PC-9 (cell line): Measurements from ENCODE around the gene LRRC27. TPM values are rescaled to one million over a fixed set of nuclear protein-coding genes. Genes with fewer than 3 reads are reported as not detected.

Experiments used
- BruUV-seq: library from RNA; stranded (reverse); fragments of 400-500 nt; replicated peaks from 2 replicates; lab custom pipeline; 2021; lab: Mats Ljungman, UMichigan
- CTCF ChIA-PET: fragments of 300-600 bp; sonication (Branson Sonifier 250); formaldehyde crosslinking; loops from one replicate; lab custom pipeline; 2022; ENCODE audit warnings: antibody characterized with exemption; lab: Charles Lee
- POLR2A ChIA-PET: fragments of 300-600 bp; sonication (Branson Sonifier 250); formaldehyde crosslinking; loops from one replicate; lab custom pipeline; 2022; ENCODE audit warnings: antibody characterized with exemption; ENCODE audit not compliant: unreplicated experiment; lab: Charles Lee
- DNase-seq, 2 experiments: peaks; one replicate each; pipeline versions ENCODE4 v3.0.0 to v3.0.0-alpha.2; 2015 to 2022; ENCODE audit warnings: mixed read lengths in 1 of 2
- H2AFZ ChIP-seq: fragments of 200-600 bp; sonication (generic); 2 replicates; pipeline ENCODE4 v1.8.1; 2017; ENCODE audit warnings: antibody characterized with exemption
- H3F3A ChIP-seq: fragments of 200-600 bp; sonication (generic); 2 replicates; pipeline ENCODE4 v1.8.1; 2017; ENCODE audit warnings: antibody characterized with exemption, mild to moderate bottlenecking, low read depth; ENCODE audit not compliant: insufficient read depth
- H3K27ac ChIP-seq: fragments of 200-600 bp; sonication (generic); 2 replicates; pipeline ENCODE4 v1.6.1; 2016; ENCODE audit warnings: mixed run types
- H3K27me3 ChIP-seq: fragments of 200-600 bp; sonication (generic); 2 replicates; pipeline ENCODE4 v1.6.1; 2016; ENCODE audit warnings: low read depth, mixed run types; ENCODE audit not compliant: insufficient read depth
- H3K36me3 ChIP-seq: fragments of 200-600 bp; sonication (generic); 2 replicates; pipeline ENCODE4 v1.6.1; 2016; ENCODE audit warnings: low read depth, mixed run types
- H3K4me1 ChIP-seq: fragments of 200-600 bp; sonication (generic); replicated peaks from 2 replicates; pipeline ENCODE4 v1.6.1; 2016; ENCODE audit warnings: mixed run types; ENCODE audit not compliant: insufficient read depth
- H3K4me2 ChIP-seq: fragments of 200-600 bp; sonication (generic); 2 replicates; pipeline ENCODE4 v1.6.1; 2017; ENCODE audit warnings: mixed run types
- H3K4me3 ChIP-seq: fragments of 200-600 bp; sonication (generic); 2 replicates; pipeline ENCODE4 v1.6.1; 2016; ENCODE audit warnings: mixed run types
- H3K79me2 ChIP-seq: fragments of 200-600 bp; sonication (generic); 2 replicates; pipeline ENCODE4 v1.6.1; 2017; ENCODE audit warnings: low read depth, mixed run types
- H3K9me2 ChIP-seq: fragments of 200-600 bp; sonication (generic); 2 replicates; pipeline ENCODE4 v1.8.1; 2017; ENCODE audit warnings: mild to moderate bottlenecking; ENCODE audit not compliant: insufficient read depth
- H3K9me3 ChIP-seq: fragments of 200-600 bp; sonication (generic); 2 replicates; pipeline ENCODE4 v1.8.1; 2016; ENCODE audit warnings: low read depth; ENCODE audit not compliant: insufficient read depth
- H4K20me1 ChIP-seq: fragments of 200-600 bp; sonication (generic); 2 replicates; pipeline ENCODE4 v1.8.1; 2017; ENCODE audit not compliant: insufficient read depth
- CTCF ChIP-seq: fragments of 200-600 bp; sonication (generic); conservative IDR thresholded peaks from 2 replicates; pipeline ENCODE4 v1.6.1; 2017; ENCODE audit warnings: mixed run types, antibody characterized with exemption, mild to moderate bottlenecking, moderate library complexity
- EZH2 ChIP-seq: fragments of 200-600 bp; sonication (generic); IDR thresholded peaks from 2 replicates; pipeline ENCODE4 v1.8.0; 2017; ENCODE audit warnings: antibody characterized with exemption, low read depth
- intact Hi-C: fragments of 100-400 bp; cut with micrococcal nuclease; formaldehyde crosslinking; loops from one replicate; pipeline ENCODE4 v1.10.0; 2022; ENCODE audit not compliant: unreplicated experiment
- total RNA-seq: library from RNA; stranded (reverse); gene quantifications from 2 replicates; pipeline ENCODE4 v1.2.3, GENCODE V29; 2021

Gene LRRC27
- total RNA-seq, 1 experiment from 2014 or later: 10.0 TPM

- Histone ChIP-seq H3K79me2 (no peaks in the 10 kb centered on the region), H3K27ac (no peak overlapping the region), H3K4me1 (no peaks in the 10 kb centered on the region), H3K9me3 (no peaks in the 10 kb centered on the region), H3K36me3 (no peaks in the 10 kb centered on the region), H3K27me3 (no peaks in the 10 kb centered on the region), H4K20me1 (no peaks in the 10 kb centered on the region), H3K9me2 (no peaks in the 10 kb centered on the region), H2AFZ (no peak overlapping the region), H3F3A (no peaks in the 10 kb centered on the region), H3K4me3 (no peak overlapping the region), H3K4me2 (no peak overlapping the region)
- ChIA-PET POLR2A (no interaction called here), CTCF (no interaction called here)
- DNase-seq: no peak
- intact Hi-C loops: loop anchor here (5.0 kb wide), 1 partner anchor 147 kb away; no protein-coding TSS in a partner anchor
- no TSS peak for BruUV-seq
- TF ChIP-seq CTCF (no peak), EZH2 (no peak)
These were observed 37.7 kb downstream of the LRRC27 start for GRCh38 chr10:132369636-132370185.

- no TSS peak for BruUV-seq
- Histone ChIP-seq H3K4me3 (no peak overlapping the region), H3K9me2 (no peaks in the 10 kb centered on the region), H4K20me1 (no peaks in the 10 kb centered on the region), H2AFZ (no peak overlapping the region), H3K36me3 (no peaks in the 10 kb centered on the region), H3K4me2 (no peak overlapping the region), H3K9me3 (no peaks in the 10 kb centered on the region), H3F3A (no peaks in the 10 kb centered on the region), H3K27me3 (no peaks in the 10 kb centered on the region), H3K4me1 (no peaks in the 10 kb centered on the region), H3K27ac (no peak overlapping the region), H3K79me2 (no peaks in the 10 kb centered on the region)
- ChIA-PET POLR2A (no interaction called here), CTCF (interaction anchor here (0.6 kb wide), 1 partner anchor 146 kb away, joined by 8 read pairs; no protein-coding TSS in a partner anchor)
- DNase-seq: no peak
- intact Hi-C loops: loop anchor here (5.0 kb wide), 1 partner anchor 148 kb away; no protein-coding TSS in a partner anchor
- TF ChIP-seq CTCF (no peak), EZH2 (no peak)
These were observed 38.7 kb downstream of the LRRC27 start for GRCh38 chr10:132370426-132371340.

GRCh38 chr10:132371641-132372081, 39.7 kb downstream of the LRRC27 start:
- H3F3A ChIP-seq: no peaks in the 10 kb centered on the region
- no peaks in the 10 kb centered on the region for H3K79me2 ChIP-seq
- no peaks in the 10 kb centered on the region for H3K27me3 ChIP-seq
- no TSS peak for BruUV-seq
- H3K4me2 ChIP-seq: no peak overlapping the region
- H3K9me2 ChIP-seq: no peaks in the 10 kb centered on the region
- H3K9me3 ChIP-seq: no peaks in the 10 kb centered on the region
- no peak overlapping the region for H2AFZ ChIP-seq
- ChIA-PET POLR2A (no interaction called here), CTCF (interaction anchor here (0.7 kb wide), 1 partner anchor 179 kb away, joined by 6 read pairs; no protein-coding TSS in a partner anchor)
- H3K4me1 ChIP-seq: no peaks in the 10 kb centered on the region
- no peaks in the 10 kb centered on the region for H3K36me3 ChIP-seq
- no peak overlapping the region for H3K4me3 ChIP-seq
- H4K20me1 ChIP-seq: no peaks in the 10 kb centered on the region
- no peak overlapping the region for H3K27ac ChIP-seq
- TF ChIP-seq CTCF (peak; percentile 58; the same call in 1 of the 2 replicates), EZH2 (no peak)
- no peak for DNase-seq
- intact Hi-C loops: loop anchor here (5.0 kb wide), 1 partner anchor 149 kb away; no protein-coding TSS in a partner anchor
